IMR-90 (cell line): Measurements from ENCODE around the gene PEX5L. TPM values are rescaled to one million over a fixed set of nuclear protein-coding genes. Genes with fewer than 3 reads are reported as not detected.

ENCODE experiments used
- ATAC-seq: fragments of 200-7000 bp; cut with Tn5 transposase; 2 replicates; pipeline ENCODE4 v1.9.1; 2020; ENCODE audit warnings: low read depth, mild to moderate bottlenecking, moderate library complexity
- BruUV-seq: library from RNA; stranded (reverse); fragments of 400-500 nt; replicated peaks from 2 replicates; lab custom pipeline; 2021; lab: Mats Ljungman, UMichigan
- CTCF ChIA-PET: fragments of 300-600 bp; formaldehyde crosslinking; extraction: SDS; loops from one replicate; lab custom pipeline; 2021; ENCODE audit warnings: antibody characterized with exemption; lab: Yijun Ruan, JAX
- POLR2A ChIA-PET: fragments of 300-600 bp; sonication (Branson Sonifier 250); formaldehyde crosslinking; loops from one replicate; lab custom pipeline; 2022; ENCODE audit warnings: antibody characterized with exemption; ENCODE audit not compliant: unreplicated experiment; lab: Charles Lee
- DNase-seq: peaks from one replicate; pipeline ENCODE4 v3.0.0; 2013
- H2AFZ ChIP-seq: replicated peaks from 2 replicates; pipeline ENCODE3; 2013; ENCODE audit warnings: low read length, mild to moderate bottlenecking; ENCODE audit not compliant: poor library complexity
- H2AK5ac ChIP-seq: 2 replicates; pipeline ENCODE4 v1.6.1; 2013; ENCODE audit warnings: low read depth, low read length, inconsistent platforms
- H2AK9ac ChIP-seq: replicated peaks from 2 replicates; pipeline ENCODE3; 2013; ENCODE audit warnings: mild to moderate bottlenecking, low read depth, low read length, moderate library complexity; ENCODE audit not compliant: poor library complexity
- H2BK120ac ChIP-seq: 2 replicates; pipeline ENCODE4 v1.6.1; 2013; ENCODE audit warnings: low read depth, low read length, inconsistent platforms
- H2BK15ac ChIP-seq: 3 replicates; pipeline ENCODE4 v1.6.1; 2013; ENCODE audit warnings: low read depth, low read length, inconsistent platforms
- H2BK20ac ChIP-seq: 2 replicates; pipeline ENCODE4 v1.6.1; 2013; ENCODE audit warnings: low read depth, mild to moderate bottlenecking, inconsistent platforms, low read length, moderate library complexity
- H2BK5ac ChIP-seq: 2 replicates; pipeline ENCODE4 v1.6.1; 2013; ENCODE audit warnings: mild to moderate bottlenecking, low read depth, low read length, inconsistent platforms; ENCODE audit not compliant: poor library complexity, severe bottlenecking
- H3K14ac ChIP-seq: replicated peaks from 2 replicates; pipeline ENCODE4 v1.6.1; 2013; ENCODE audit warnings: low read depth, low read length, inconsistent platforms
- H3K18ac ChIP-seq: 2 replicates; pipeline ENCODE4 v1.6.1; 2013; ENCODE audit warnings: low read depth, low read length, control low read depth
- H3K23ac ChIP-seq: 2 replicates; pipeline ENCODE4 v1.6.1; 2013; ENCODE audit warnings: low read depth, low read length, inconsistent platforms
- H3K27ac ChIP-seq: 2 replicates; pipeline ENCODE4 v1.5.1; 2013; ENCODE audit warnings: mild to moderate bottlenecking, control low read depth, low read length; ENCODE audit not compliant: insufficient read depth
- H3K27me3 ChIP-seq: 2 replicates; pipeline ENCODE4 v1.6.1; 2013; ENCODE audit warnings: low read length; ENCODE audit not compliant: control insufficient read depth, insufficient read depth
- H3K36me3 ChIP-seq: 2 replicates; pipeline ENCODE4 v1.6.1; 2013; ENCODE audit warnings: low read length, mixed read lengths; ENCODE audit not compliant: control insufficient read depth, insufficient read depth
- H3K4ac ChIP-seq: 2 replicates; pipeline ENCODE4 v1.6.1; 2013; ENCODE audit warnings: low read depth, low read length, inconsistent platforms
- H3K4me1 ChIP-seq: 2 replicates; pipeline ENCODE4 v1.6.1; 2013; ENCODE audit warnings: low read length, mixed read lengths; ENCODE audit not compliant: control insufficient read depth, insufficient read depth
- H3K4me2 ChIP-seq: 2 replicates; pipeline ENCODE4 v1.6.1; 2013; ENCODE audit warnings: low read depth, mild to moderate bottlenecking, control low read depth, low read length, moderate library complexity
- H3K4me3 ChIP-seq: 2 replicates; pipeline ENCODE4 v1.5.1; 2013; ENCODE audit warnings: low read depth, mild to moderate bottlenecking, control low read depth, low read length, moderate library complexity; ENCODE audit not compliant: insufficient read depth
- H3K56ac ChIP-seq: 2 replicates; pipeline ENCODE4 v1.6.1; 2013; ENCODE audit warnings: low read length, inconsistent platforms; ENCODE audit not compliant: insufficient read depth; ENCODE audit errors: extremely low read depth
- H3K79me1 ChIP-seq, 2 experiments: 2 replicates each; pipeline ENCODE4 v1.6.1; 2013; ENCODE audit warnings: low read length in 2 of 2, inconsistent platforms in 1 of 2, low read depth in 1 of 2
- H3K9ac ChIP-seq: 2 replicates; pipeline ENCODE4 v1.6.1; 2013; ENCODE audit warnings: low read depth, low read length, control low read depth
- H3K9me1 ChIP-seq: 2 replicates; pipeline ENCODE4 v1.6.1; 2013; ENCODE audit warnings: low read length, inconsistent platforms; ENCODE audit not compliant: insufficient read depth
- H3K9me3 ChIP-seq: 2 replicates; pipeline ENCODE4 v1.6.1; 2013; ENCODE audit warnings: low read length; ENCODE audit not compliant: control insufficient read depth, insufficient read depth
- H4K20me1 ChIP-seq: 2 replicates; pipeline ENCODE4 v1.6.1; 2013; ENCODE audit warnings: low read length, inconsistent platforms; ENCODE audit not compliant: insufficient read depth
- H4K5ac ChIP-seq: 2 replicates; pipeline ENCODE4 v1.6.1; 2013; ENCODE audit warnings: mild to moderate bottlenecking, low read depth, low read length, control low read depth
- H4K8ac ChIP-seq, 2 experiments: 2 replicates each; pipeline ENCODE4 v1.6.1; 2013; ENCODE audit warnings: low read depth in 2 of 2, low read length in 2 of 2, control low read depth in 1 of 2, inconsistent platforms in 1 of 2
- H4K91ac ChIP-seq: 2 replicates; pipeline ENCODE4 v1.6.1; 2013; ENCODE audit warnings: low read depth, low read length, inconsistent platforms; ENCODE audit not compliant: insufficient read depth
- BHLHE40 ChIP-seq: fragments of 150-350 bp; IDR thresholded peaks from 2 replicates; pipeline ENCODE4 v1.6.1; 2016; ENCODE audit warnings: mild to moderate bottlenecking, low read depth, low read length
- CEBPB ChIP-seq: IDR thresholded peaks from 2 replicates; pipeline ENCODE4 v1.6.1; 2012; ENCODE audit warnings: low read depth, low read length, improper control_type of control experiment
- CHD1 ChIP-seq: IDR thresholded peaks from 2 replicates; pipeline ENCODE4 v1.6.1; 2012; ENCODE audit warnings: low read depth, low read length, improper control_type of control experiment
- FOS ChIP-seq: fragments of 150-350 bp; IDR thresholded peaks from 2 replicates; pipeline ENCODE4 v1.6.1; 2016; ENCODE audit warnings: low read depth, low read length
- MAFK ChIP-seq: IDR thresholded peaks from 2 replicates; pipeline ENCODE4 v1.6.1; 2012; ENCODE audit warnings: low read depth, low read length, improper control_type of control experiment
- MAZ ChIP-seq: IDR thresholded peaks from 2 replicates; pipeline ENCODE4 v1.6.1; 2012; ENCODE audit warnings: low read depth, mild to moderate bottlenecking, low read length, improper control_type of control experiment, moderate library complexity, borderline replicate concordance
- MXI1 ChIP-seq: IDR thresholded peaks from 2 replicates; pipeline ENCODE4 v1.6.1; 2012; ENCODE audit warnings: low read depth, mild to moderate bottlenecking, low read length, moderate library complexity, borderline replicate concordance
- NFE2L2 ChIP-seq: fragments of 150-350 bp; IDR thresholded peaks from 2 replicates; pipeline ENCODE4 v1.6.1; 2016; ENCODE audit warnings: low read depth, mild to moderate bottlenecking, low read length
- POLR2A ChIP-seq: IDR thresholded peaks from 2 replicates; pipeline ENCODE4 v1.6.1; 2012; ENCODE audit warnings: mild to moderate bottlenecking, low read depth, low read length
- RAD21 ChIP-seq: IDR thresholded peaks from 2 replicates; pipeline ENCODE4 v1.6.1; 2012; ENCODE audit warnings: low read length, improper control_type of control experiment
- RCOR1 ChIP-seq: IDR thresholded peaks from 2 replicates; pipeline ENCODE4 v1.6.1; 2012; ENCODE audit warnings: mild to moderate bottlenecking, low read length, improper control_type of control experiment; ENCODE audit not compliant: insufficient replicate concordance
- RFX5 ChIP-seq: IDR thresholded peaks from 2 replicates; pipeline ENCODE4 v1.8.0; 2012; ENCODE audit warnings: low read depth, mild to moderate bottlenecking, low read length, moderate library complexity
- SMC3 ChIP-seq: fragments of 150-350 bp; IDR thresholded peaks from 2 replicates; pipeline ENCODE4 v1.6.1; 2016; ENCODE audit warnings: low read depth, mild to moderate bottlenecking, antibody characterized with exemption, low read length, moderate library complexity
- WGBS, 2 experiments: methylation state at CpG; one replicate each; pipeline versions ENCODE4 v1.1.5 to v1.1.7; 2013; ENCODE audit warnings: missing lambda C conversion rate in 2 of 2; ENCODE audit not compliant: insufficient read length in 1 of 2; ENCODE audit errors: extremely low coverage in 2 of 2; 5-methylcytosine and 5-hydroxymethylcytosine counted together
- dilution Hi-C: fragments of 300-500 bp; cut with HindIII; formaldehyde crosslinking; loops from one replicate; pipeline ENCODE4 v1.14.3; 2018; ENCODE audit warnings: low sequenced_read_pairs; ENCODE audit not compliant: unreplicated experiment
- in situ Hi-C: fragments of 300-500 bp; cut with MboI; formaldehyde crosslinking; loops from 3 replicates; pipeline ENCODE4 v1.14.3; 2019; ENCODE audit warnings: low sequenced_read_pairs, inconsistent platforms, mixed read lengths
- intact Hi-C: fragments of 100-400 bp; cut with micrococcal nuclease; formaldehyde crosslinking; loops from 2 replicates; pipeline ENCODE4 v1.10.0; 2022
- polyA plus RNA-seq, 3 experiments: library from polyadenylated mRNA; depleted of rRNA; stranded (reverse); fragments of >200 nt; gene quantifications; 2 replicates each; pipeline ENCODE4 v1.2.3, GENCODE V29; 2012; ENCODE audit warnings: low replicate concordance in 1 of 3
- total RNA-seq: library from RNA; depleted of rRNA; stranded (reverse); fragments of >200 nt; gene quantifications from 2 replicates; pipeline ENCODE4 v1.2.3, GENCODE V29; 2012
- TF ChIP-seq, protein P1 (sequence below): fragments of 150-350 bp; IDR thresholded peaks from 2 replicates; pipeline ENCODE4 v1.6.1; 2016; ENCODE audit warnings: low read depth, mild to moderate bottlenecking, low read length, moderate library complexity, borderline replicate concordance
- TF ChIP-seq, protein P2 (sequence below): conservative IDR thresholded peaks from 2 replicates; pipeline ENCODE4 v1.5.1; 2012; ENCODE audit warnings: mild to moderate bottlenecking, low read depth, low read length, improper control_type of control experiment
- TF ChIP-seq, protein P3 (sequence below): fragments of 150-350 bp; IDR thresholded peaks from 2 replicates; pipeline ENCODE4 v1.6.1; 2017; ENCODE audit warnings: mild to moderate bottlenecking, antibody characterized with exemption, low read length, low read depth

Gene PEX5L
- total and polyA plus RNA-seq, 2 of the 4 experiments (the other 2 are of a cell fraction): not detected

DNA sequence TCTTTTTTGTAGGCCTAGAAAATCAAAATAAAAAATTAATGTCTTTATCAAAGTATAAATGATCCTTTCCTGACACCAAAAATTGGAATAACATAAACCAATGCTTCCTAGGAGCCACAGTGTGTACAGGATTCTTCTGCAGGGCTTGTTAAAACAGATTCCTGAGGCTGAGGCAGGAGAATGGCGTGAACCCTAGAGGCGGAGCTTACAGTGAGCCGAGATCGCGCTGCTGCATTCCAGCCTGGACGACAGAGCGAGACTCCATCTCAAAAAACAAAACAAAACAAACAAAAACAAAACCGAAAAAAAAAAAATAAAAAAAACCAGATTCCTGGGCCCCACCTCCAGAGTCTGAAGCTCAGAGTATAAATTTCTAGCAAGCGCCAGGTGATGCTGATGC is 78.0 kb downstream of the PEX5L start:
- ATAC-seq (no peak), DNase-seq (no peak)
- Histone ChIP-seq H2BK20ac (no peak overlapping the region), H4K5ac (no peak overlapping the region), H4K8ac (no peak overlapping the region), H3K36me3 (no peaks in the 10 kb centered on the region), H2BK5ac (no peak overlapping the region), H3K9me1 (no peaks in the 10 kb centered on the region), H3K79me1 (no peaks in the 10 kb centered on the region), H3K9me3 (no peaks in the 10 kb centered on the region), H3K56ac (no peak overlapping the region), H3K4me1 (no peaks in the 10 kb centered on the region), H3K4me2 (no peak overlapping the region), H3K27me3 (no peaks in the 10 kb centered on the region), H3K23ac (no peak overlapping the region), H2AFZ (no peak overlapping the region), H3K27ac (no peak overlapping the region), H4K20me1 (no peaks in the 10 kb centered on the region), H3K14ac (no peak overlapping the region), H2BK15ac (no peak overlapping the region), H2BK120ac (no peak overlapping the region), H4K91ac (no peak overlapping the region), H2AK9ac (no peak overlapping the region), H2AK5ac (no peak overlapping the region), H3K9ac (no peak overlapping the region), H3K4ac (no peak overlapping the region), H3K4me3 (no peak overlapping the region), H3K18ac (no peak overlapping the region)
- intact Hi-C loops (no loop called here), in situ Hi-C loops (no loop called here), dilution Hi-C loops (no loop called here)
- BruUV-seq: no TSS peak
- TF ChIP-seq BHLHE40 (no peak), MAZ (no peak), RCOR1 (no peak), RFX5 (no peak), SMC3 (no peak), FOS (no peak), MXI1 (no peak), POLR2A (no peak), NFE2L2 (no peak), CEBPB (no peak), MAFK (no peak), CHD1 (no peak), RAD21 (no peak)
- TF ChIP-seq, protein P1, sequence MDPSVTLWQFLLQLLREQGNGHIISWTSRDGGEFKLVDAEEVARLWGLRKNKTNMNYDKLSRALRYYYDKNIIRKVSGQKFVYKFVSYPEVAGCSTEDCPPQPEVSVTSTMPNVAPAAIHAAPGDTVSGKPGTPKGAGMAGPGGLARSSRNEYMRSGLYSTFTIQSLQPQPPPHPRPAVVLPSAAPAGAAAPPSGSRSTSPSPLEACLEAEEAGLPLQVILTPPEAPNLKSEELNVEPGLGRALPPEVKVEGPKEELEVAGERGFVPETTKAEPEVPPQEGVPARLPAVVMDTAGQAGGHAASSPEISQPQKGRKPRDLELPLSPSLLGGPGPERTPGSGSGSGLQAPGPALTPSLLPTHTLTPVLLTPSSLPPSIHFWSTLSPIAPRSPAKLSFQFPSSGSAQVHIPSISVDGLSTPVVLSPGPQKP: no peak
- TF ChIP-seq, protein P2, sequence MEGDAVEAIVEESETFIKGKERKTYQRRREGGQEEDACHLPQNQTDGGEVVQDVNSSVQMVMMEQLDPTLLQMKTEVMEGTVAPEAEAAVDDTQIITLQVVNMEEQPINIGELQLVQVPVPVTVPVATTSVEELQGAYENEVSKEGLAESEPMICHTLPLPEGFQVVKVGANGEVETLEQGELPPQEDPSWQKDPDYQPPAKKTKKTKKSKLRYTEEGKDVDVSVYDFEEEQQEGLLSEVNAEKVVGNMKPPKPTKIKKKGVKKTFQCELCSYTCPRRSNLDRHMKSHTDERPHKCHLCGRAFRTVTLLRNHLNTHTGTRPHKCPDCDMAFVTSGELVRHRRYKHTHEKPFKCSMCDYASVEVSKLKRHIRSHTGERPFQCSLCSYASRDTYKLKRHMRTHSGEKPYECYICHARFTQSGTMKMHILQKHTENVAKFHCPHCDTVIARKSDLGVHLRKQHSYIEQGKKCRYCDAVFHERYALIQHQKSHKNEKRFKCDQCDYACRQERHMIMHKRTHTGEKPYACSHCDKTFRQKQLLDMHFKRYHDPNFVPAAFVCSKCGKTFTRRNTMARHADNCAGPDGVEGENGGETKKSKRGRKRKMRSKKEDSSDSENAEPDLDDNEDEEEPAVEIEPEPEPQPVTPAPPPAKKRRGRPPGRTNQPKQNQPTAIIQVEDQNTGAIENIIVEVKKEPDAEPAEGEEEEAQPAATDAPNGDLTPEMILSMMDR: no peak
- TF ChIP-seq, protein P3, sequence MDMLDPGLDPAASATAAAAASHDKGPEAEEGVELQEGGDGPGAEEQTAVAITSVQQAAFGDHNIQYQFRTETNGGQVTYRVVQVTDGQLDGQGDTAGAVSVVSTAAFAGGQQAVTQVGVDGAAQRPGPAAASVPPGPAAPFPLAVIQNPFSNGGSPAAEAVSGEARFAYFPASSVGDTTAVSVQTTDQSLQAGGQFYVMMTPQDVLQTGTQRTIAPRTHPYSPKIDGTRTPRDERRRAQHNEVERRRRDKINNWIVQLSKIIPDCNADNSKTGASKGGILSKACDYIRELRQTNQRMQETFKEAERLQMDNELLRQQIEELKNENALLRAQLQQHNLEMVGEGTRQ: no peak
- ChIA-PET CTCF (no interaction called here), POLR2A (no interaction called here)
- WGBS, 2 experiments: 60% methylated on average over 1 of the region's 9 CpGs; no CpG with 5 or more reads in 1 of the 2 experiments
